Stimulated activated CD8-positive, alpha-beta memory T cell treated with anti-CD3 and anti-CD28 coated beads, Interleukin-4, amount 100 ng/mL, for 4 hours (primary cell): Measurements from ENCODE around the gene SEPTIN1.
"Not testable (repeated sequence)": the region's sequence is repeated elsewhere in the genome, so short reads cannot be mapped to it uniquely, and the experiment has no call there.

Source experiments
- DNase-seq, 2 donors: peaks; one replicate each; pipeline ENCODE4 v3.0.0-alpha.2; 2020; ENCODE audit warnings: low read depth in 2 of 2, low spot score in 1 of 2

The SEPTIN1 gene

GRCh38 chr16:30406795-30407101, 24.4 kb upstream of the SEPTIN1 start:
- DNase-seq: no peak

GRCh38 chr16:30401768-30402425, 19.5 kb upstream of the SEPTIN1 start:
- DNase-seq: no peak

- DNase-seq: no peak
Observed at GRCh38 chr16:30399435-30400186, 17.2 kb upstream of the SEPTIN1 start.

DNA sequence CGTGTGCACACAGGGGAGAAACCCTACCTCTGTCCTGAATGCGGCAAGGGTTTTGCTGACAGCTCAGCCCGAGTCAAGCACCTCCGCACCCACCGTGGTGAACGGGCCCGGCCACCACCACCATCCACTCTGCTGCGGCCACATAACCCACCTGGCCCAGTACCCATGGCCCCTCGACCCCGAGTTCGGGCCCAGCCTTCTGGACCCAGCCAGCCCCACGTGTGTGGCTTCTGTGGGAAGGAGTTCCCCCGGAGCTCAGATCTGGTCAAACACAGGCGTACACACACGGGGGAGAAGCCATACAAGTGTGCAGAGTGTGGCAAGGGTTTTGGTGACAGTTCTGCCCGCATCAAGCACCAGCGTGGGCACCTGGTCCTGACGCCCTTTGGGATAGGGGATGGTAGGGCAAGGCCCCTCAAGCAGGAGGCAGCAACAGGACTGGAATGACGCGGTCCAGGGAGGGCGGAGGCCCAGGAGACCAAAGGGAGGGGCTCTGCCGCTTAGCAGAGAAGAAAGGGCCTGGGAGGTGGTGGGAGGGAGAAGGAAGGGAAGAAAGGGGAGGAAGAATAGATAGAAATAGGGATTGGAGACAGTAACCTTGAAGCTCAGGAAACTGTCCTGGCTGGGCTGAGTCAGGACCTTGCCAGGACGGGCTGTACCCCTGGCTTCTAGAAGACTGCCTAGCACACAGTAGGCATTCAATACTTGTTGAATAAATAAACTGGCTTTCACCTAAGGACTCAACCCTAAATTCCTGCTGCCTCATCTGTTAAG, 16.5 kb upstream of the SEPTIN1 start:
- no peak for DNase-seq

- no peak for DNase-seq
Observed at GRCh38 chr16:30397776-30398660, 15.7 kb upstream of the SEPTIN1 start.

DNA sequence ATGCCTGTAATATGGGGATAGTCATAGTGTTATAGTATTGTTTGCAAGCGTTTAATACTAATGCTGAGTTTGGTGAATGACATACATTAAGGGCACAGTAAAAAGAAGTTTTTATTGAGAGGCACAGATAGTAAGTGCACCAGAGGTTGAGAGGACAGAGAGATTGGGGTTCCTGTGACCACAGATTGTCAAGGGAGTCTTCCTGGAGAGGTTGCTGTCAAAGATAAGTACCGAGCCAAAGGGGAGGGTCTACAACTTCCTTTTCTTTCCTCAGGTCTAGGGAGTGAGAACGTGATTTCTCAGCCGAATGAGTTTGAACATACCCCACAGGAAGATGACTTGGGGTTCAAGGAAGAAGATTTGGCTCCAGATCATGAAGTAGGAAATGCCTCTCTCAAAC, 14.7 kb upstream of the SEPTIN1 start:
- DNase-seq: no peak

DNA sequence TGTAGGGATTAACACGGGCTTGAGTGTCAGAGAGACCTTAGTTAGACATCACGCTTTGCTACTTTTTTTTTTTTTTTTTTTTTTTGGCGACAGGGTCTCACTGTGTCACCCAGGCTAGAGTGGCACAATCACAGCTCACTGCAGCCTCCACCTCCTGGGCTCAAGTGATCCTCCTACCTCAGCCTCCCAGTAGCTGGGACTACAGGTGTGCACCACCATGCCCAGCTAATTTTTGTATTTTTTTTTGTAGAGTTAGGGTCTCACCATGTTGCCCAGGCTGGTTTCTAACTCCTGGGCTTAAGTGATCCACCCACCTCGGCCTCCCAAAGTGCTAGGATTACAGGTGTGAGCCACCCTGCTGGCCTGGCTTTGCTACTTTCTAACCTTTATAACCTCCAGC, 14.3 kb upstream of the SEPTIN1 start:
- DNase-seq: not testable (repeated sequence)

DNA sequence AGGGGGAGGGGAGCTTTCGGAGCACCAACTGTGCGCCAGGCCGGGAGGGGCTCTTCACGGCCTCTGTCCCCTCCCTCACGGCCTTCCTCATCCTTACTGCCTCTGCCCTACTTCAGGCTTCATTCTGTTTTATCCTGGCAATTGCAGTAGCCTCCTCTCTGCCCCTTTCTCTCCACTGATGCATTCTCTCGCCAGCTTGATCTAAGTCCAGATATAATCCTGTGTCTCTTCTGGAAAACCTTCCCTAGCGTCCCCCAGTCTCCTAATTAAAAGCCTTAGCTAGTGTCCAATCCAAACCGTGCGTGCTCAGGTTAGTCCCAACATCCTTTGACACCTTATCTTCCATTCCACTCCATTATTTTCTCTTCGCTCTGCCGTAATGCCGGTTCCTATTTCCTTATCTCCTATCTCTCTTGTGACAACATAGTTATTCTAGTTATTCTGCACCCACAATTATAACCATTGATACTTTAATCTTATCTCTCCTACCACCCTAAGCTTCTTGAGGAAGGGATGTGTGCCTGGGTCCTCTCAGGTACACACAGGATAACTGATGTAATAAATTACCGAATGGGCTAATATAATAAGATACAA, 13.7 kb upstream of the SEPTIN1 start:
- no peak for DNase-seq

DNA sequence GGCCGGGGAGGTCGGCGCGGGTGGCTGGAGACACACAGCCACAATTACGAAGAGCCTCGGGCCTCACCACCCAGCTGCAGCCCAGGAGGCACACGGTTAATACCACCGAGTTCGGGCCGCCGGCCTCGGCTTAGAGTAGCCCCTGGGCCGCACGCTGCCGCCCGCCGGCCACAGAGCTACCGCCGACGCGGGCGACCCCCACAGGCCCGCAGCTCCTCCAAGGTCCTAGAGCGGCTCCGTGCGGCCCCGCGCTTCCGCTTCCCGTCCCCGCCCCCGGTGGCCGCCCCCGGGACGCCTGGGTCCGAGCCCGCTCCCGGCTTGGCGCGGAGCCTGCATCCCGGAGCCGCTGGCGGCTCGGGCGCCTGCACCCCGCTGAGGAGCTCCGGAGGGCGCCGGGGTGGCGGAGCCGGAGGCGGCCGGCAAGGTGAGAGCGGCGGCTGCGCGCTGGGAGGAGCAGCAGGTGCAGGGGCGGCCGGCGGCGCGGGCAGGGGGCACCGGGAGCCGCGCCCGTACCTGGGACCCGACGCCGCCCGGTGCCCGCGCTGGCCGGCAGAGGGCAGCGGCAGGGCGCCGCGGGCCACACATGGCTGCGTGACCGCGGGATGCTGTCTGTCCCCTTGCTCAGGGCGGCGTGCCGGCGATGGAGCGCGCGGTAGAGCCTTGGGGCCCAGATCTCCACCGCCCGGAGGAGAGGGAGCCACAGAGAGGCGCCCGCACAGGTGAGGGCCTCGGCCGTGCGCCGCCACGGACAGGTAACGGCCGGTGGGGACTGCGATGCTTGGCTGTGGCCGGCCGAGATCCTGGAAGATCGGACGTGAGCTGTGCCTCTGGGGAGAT, 13.0 kb upstream of the SEPTIN1 start, which contains the start of gene ZNF48:
Gene ZNF48 (plus strand): TSS at position 266 of the 837 bp plus-strand sequence. CDS start 375 bp downstream, at position 641.
- DNase-seq: no peak

DNA sequence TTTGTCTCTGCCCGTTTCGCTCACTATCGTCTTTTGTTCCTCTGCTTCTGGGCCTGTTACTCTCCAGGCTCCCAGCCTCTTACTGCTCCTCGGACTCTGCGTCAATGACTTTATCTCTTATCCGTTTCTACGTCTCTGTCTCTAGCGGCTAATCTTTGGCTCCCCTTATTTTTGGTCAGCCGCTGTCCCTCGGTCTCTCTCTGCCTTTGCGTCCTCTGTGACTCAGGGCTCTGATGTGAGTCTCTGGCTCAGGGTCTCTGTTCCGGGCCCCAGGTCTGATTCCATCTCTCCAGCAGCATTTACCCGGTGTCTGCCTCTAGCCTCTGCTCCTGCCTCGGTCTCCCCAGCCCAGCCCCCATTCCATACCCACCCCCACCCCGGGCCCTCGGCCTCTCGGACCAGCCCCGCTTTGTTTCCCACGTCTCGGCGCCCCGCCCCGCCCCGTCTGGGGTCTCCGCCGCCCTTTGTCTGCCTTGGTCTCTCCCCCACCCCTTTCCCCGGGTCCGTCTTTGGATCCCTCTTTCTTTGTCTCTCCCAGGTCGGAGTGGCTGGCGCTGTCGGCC, 12.3 kb upstream of the SEPTIN1 start:
- DNase-seq: no peak

DNA sequence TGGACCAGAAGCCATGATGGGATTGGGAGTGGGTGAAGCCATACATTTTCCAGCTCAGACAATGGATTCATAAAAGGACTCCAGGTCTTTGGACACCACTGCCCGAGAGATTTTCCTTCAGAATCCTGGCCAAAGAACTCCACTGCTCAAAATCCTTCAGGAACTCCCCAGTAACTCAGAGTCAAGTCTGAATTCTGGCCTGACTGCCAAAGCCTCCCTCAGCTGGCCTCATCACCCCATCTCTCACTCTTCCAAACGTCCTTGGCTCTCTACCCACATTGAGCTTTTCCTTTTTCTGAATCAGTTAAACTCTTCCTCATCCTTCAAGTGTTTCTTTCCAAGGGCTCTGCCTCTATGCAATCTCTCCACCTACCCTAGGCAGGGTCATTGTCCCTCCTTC, 1.2 kb upstream of the SEPTIN1 start:
- DNase-seq: no peak

DNA sequence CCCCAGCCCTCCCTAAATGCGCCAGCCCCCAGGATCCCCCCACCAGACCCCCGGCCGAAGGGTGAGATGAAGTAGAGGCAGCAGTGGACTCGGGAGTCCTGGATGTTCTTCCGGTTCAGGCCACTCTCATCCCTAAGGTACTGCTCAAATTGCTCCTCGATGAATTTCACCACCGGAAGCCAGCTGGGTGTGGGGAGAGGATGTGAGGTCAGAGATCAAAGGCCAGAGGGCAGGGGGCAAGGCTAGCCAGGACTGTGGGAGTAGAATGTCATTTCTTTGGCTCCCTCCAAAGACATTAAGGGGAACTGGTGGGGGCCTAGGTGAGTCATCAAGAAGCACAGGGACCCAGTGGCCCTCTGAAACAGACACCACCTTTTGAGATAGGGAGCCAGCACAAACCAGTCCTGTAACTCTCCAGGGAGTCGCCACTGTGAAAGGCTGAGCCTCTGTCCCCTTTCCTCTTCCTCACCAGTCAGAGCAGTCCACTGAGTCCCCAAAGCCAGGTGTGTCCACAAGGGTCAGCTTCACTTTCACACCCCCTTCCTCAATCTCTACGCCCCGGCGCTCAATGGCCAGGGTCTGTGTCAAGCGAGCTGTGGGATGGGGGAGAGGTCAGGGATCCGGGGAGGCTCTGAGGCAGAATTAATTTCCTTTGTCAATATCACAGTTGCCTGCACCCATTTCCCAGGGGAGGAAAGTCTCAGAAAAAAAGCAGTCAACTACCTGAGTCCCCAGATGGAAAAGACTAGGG, 895 bp downstream of the SEPTIN1 start:
- no peak for DNase-seq

GRCh38 chr16:30380803-30381208, 1.6 kb downstream of the SEPTIN1 start:
- DNase-seq: no peak

DNA sequence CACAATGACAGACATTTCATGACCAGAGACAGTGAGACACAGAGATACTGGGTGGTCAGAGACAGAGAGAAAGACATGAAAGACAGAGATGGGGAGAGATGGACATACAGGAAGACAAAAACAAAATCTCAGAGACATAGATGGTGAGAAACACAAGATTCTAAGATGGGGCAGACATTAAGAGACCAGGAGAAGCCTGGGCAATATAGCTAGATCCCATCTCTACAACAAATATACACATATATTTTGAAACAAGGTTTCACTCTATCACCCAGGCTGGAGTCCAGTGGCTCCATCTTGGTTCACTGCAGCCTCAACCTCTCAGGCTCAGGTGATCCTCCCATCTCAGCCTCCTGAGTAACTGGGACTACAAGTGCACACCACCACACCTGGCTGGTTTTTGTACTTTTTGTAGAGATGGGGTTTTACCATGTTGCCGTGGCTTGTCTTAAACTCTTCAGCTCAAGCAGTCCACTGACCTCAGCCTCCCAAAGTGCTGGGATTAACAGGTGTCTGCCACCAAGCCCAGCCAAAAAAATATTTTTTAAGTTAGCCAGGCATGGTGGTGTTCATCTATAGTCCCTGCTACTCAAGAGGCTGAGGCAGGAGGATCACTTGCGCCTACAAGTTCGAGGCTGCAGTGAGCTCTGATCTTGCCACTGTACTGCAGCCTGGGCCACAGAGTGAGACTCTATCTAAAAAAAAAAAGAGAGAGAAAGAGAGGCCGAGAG, 2.1 kb downstream of the SEPTIN1 start:
- DNase-seq: no peak

DNA sequence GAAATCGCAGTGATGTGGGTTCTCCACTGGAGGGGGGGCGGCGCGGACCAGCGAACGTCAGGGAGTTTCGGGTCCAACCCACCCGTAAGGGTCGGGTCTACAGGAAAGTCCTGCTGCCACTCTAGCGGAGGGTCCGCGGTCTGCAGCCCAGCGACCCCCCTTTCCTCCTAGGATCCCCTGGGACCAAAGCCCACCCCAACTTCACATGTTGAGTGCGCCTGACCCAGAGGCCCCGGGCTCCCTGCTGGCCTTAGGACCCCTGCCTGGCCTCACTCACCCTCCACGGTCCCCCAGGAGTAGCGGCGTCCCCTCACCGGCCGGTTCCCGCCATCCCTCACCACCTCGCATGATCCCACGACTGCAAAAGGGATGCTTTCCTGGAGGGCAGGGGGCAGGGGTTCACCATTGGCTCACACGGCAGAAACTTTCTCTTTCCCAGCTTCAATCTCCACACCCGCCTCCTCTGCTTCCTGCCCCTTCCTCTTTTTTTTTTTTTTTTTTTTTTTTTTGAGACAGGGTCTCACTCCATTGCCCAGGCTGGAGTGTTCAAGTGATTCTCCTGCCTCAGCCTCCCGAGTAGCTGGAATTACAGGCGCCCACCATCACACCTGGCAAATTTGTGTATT, 3.1 kb downstream of the SEPTIN1 start:
- no peak for DNase-seq

DNA sequence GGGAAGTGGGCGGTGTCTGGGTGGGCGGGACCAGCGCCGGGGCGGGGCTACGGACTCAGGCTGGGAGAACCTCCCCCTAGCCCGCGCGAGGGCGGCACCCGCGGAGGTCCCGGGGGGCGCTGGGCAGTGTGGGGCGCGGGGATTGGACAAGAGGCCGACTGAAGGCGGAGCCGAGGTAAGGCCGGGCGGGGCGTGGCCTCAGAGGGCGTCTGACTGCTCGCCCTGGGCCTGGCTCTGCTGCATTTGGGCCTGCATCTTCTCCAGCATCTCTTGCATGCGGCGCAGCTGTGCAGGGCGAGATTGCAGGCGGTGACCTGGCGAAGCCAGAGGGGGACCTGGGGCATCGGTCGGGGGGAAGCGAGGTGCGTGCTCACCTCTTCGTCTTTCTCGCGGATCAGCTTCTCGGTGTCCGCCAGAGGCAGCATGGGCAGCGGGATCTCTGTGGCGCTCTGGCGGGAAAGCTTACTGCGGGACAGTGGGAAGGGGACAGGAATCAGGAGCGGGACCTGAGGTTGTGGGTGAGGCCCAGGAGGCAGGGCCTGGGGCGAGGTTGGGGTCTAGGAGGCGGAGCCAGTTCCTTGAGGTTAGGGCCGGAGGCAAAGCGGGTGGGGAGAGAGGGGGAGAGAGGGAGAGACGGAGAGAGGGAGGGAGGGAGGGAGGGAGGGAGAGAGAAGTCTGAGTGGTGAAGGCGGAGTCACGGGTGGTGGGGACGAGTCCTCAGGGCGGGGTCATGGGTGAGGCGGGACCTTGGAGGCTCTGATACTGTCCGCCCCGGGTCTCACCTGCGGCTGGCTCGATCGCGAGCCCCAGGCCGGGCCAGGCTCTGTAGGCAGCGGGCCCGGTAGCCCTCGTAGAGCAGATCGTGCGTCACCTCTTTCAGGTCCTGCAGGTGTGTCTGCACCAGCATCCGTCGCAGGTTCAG, 3.9 kb downstream of the SEPTIN1 start:
- peak; percentile 98 to 99 for DNase-seq

GRCh38 chr16:30377812-30378235, 4.5 kb downstream of the SEPTIN1 start:
- peak; percentile 72 to 80 for DNase-seq
